Measurements from ENCODE around the gene INTS1. TPM values are rescaled to one million over a fixed set of nuclear protein-coding genes. Genes with fewer than 3 reads are reported as not detected.

The INTS1 gene
- total and polyA plus RNA-seq, 10 of the 15 experiments (the other 5 are each of a cell fraction or from before 2014, with no cell fraction given) = 0.52 to 89.0 (median 15.1) TPM

DNA sequence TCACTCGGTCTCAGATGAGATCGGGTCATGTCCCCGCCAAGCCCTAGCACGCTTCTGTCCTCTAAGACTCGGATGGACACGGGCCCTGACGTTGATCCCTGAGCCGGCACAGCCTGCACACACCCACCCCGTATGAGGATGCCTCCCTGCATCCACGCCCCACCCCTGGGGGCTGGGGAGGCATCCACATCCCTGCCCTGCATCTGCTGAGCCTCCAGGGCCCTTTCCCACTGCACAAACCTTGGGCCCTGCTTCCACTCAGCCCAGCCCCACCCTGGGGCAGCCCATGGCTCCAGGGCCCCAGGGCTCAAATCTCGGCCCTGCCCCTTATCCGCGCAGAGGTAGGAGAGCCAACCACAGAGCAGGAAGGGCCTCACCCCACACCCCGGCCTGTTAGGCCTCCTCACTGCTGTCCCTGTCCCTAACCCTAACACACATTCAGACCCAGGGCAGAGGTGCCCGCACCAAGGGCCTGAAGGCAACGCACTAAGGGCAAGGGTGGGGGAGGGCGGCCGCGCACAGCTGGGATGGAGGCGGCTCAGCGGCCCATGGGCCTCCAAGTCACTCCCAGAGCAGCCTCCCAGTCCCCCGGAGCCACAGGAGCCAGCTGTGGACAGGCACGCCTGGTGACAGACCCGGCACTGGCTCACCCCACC, 35.4 kb downstream of the INTS1 start:
- H2AFZ ChIP-seq (ENCODE audit: control insufficient read depth, low read depth, low read length) = no peak overlapping the region
- WGBS (ENCODE audit: insufficient coverage, insufficient replicate concordance, low lambda C conversion rate, missing lambda C conversion rate) = 97% methylated on average over 18 of the region's 24 CpGs
- FAIRE-seq (no peak), DNase-seq (ENCODE audit: low read depth, low spot score) (no peak), ATAC-seq (no peak)
- ChIA-PET CTCF (no interaction called here), SMC1A (ENCODE audit: uncharacterized antibody, unreplicated experiment) (no interaction called here), POLR2A (no interaction called here), RAD21 (ENCODE audit: unreplicated experiment) (interaction anchor here (0.6 kb wide), 1 partner anchor 34 kb away, joined by 3 read pairs; no protein-coding TSS in a partner anchor)
- H3K79me2 ChIP-seq (ENCODE audit: control insufficient read depth, insufficient read depth, low read length) = no peaks in the 10 kb centered on the region
- peaks cover 0 to 6% of the 10 kb centered on the region in 2 experiments; a peak in 2 of 4 replicates for H3K36me3 ChIP-seq (ENCODE audit: control insufficient read depth in 2 of 2, insufficient read depth in 2 of 2, low read length in 1 of 2)
- no peaks in the 10 kb centered on the region for H4K20me1 ChIP-seq (ENCODE audit: control insufficient read depth, insufficient read depth)
- no peak overlapping the region for H3K9ac ChIP-seq (ENCODE audit: control insufficient read depth, insufficient read depth, low read length)
- no peak for TF ChIP-seq CREB1 (IDR thresholded peaks at IDR 0.05; ENCODE audit: low read depth)
- no peak for TF ChIP-seq MYC (IDR thresholded peaks at IDR 0.05; ENCODE audit: insufficient read depth, insufficient read length, insufficient replicate concordance, low read length, severe bottlenecking)
- TF ChIP-seq GABPA (IDR thresholded peaks at IDR 0.05; ENCODE audit: low read depth) = no peak
- TF ChIP-seq, protein P1, sequence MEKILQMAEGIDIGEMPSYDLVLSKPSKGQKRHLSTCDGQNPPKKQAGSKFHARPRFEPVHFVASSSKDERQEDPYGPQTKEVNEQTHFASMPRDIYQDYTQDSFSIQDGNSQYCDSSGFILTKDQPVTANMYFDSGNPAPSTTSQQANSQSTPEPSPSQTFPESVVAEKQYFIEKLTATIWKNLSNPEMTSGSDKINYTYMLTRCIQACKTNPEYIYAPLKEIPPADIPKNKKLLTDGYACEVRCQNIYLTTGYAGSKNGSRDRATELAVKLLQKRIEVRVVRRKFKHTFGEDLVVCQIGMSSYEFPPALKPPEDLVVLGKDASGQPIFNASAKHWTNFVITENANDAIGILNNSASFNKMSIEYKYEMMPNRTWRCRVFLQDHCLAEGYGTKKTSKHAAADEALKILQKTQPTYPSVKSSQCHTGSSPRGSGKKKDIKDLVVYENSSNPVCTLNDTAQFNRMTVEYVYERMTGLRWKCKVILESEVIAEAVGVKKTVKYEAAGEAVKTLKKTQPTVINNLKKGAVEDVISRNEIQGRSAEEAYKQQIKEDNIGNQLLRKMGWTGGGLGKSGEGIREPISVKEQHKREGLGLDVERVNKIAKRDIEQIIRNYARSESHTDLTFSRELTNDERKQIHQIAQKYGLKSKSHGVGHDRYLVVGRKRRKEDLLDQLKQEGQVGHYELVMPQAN (conservative IDR thresholded peaks at IDR 0.05) = no peak
- no peak for TF ChIP-seq MEF2B (IDR thresholded peaks at IDR 0.05; ENCODE audit: partially characterized antibody, poor library complexity, severe bottlenecking)
- no peak for TF ChIP-seq SREBF2 (IDR thresholded peaks at IDR 0.05; ENCODE audit: low read length)
- TF ChIP-seq POLR2A (IDR thresholded peaks at IDR 0.05; ENCODE audit: low read depth, low read length) = 0 out of 2 replicates have a peak, but pooled peaks have one; percentile 5
- TF ChIP-seq, protein P2, sequence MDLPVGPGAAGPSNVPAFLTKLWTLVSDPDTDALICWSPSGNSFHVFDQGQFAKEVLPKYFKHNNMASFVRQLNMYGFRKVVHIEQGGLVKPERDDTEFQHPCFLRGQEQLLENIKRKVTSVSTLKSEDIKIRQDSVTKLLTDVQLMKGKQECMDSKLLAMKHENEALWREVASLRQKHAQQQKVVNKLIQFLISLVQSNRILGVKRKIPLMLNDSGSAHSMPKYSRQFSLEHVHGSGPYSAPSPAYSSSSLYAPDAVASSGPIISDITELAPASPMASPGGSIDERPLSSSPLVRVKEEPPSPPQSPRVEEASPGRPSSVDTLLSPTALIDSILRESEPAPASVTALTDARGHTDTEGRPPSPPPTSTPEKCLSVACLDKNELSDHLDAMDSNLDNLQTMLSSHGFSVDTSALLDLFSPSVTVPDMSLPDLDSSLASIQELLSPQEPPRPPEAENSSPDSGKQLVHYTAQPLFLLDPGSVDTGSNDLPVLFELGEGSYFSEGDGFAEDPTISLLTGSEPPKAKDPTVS (IDR thresholded peaks at IDR 0.05; ENCODE audit: low read depth, low read length) = no peak
- no peak overlapping the region for H3K4me2 ChIP-seq (ENCODE audit: control insufficient read depth, insufficient read depth)
- no peaks in the 10 kb centered on the region for H3K27me3 ChIP-seq (replicated peaks in 1 of 2; ENCODE audit: control insufficient read depth in 2 of 2, insufficient read depth in 2 of 2, low read length in 1 of 2)
- BruUV-seq (replicated peaks) = no TSS peak
- intact Hi-C loops (cut with micrococcal nuclease; ENCODE audit: unreplicated experiment) = no loop called here
- no peaks in the 10 kb centered on the region for H3K9me3 ChIP-seq (replicated peaks; ENCODE audit: control insufficient read depth, insufficient read depth, low read length)
- no peaks in the 10 kb centered on the region for H3K4me1 ChIP-seq (ENCODE audit: control insufficient read depth, insufficient read depth, low read length)
- no peak overlapping the region for H3K4me3 ChIP-seq
- in situ Hi-C loops (cut with MboI) = no loop called here
- no peak overlapping the region for H3K27ac ChIP-seq (ENCODE audit: control insufficient read depth, insufficient read depth)

Measured in GM12878 (cell line).